K562 (cell line): ENCODE measurements around the gene CNNM2. TPM values are rescaled to one million over a fixed set of nuclear protein-coding genes. Genes with fewer than 3 reads are reported as not detected.

Experiments used
- BCOR ChIP-seq: fragments of 450-650 bp; IDR thresholded peaks from 2 replicates; pipeline ENCODE4 v1.6.1; 2016
- CBFA2T3 ChIP-seq: fragments of 450-650 bp; IDR thresholded peaks from 2 replicates; pipeline ENCODE4 v1.6.1; 2017
- EP300 ChIP-seq: IDR thresholded peaks from 2 replicates; pipeline ENCODE4 v1.6.1; 2012; ENCODE audit warnings: low read length, improper control_type of control experiment
- FOXA3 ChIP-seq, 2 experiments: fragments of 450-650 bp in 1 of 2; sonication (generic) in 1 of 2; formaldehyde crosslinking; IDR thresholded peaks in 1 of 2; conservative IDR thresholded peaks in 1 of 2; 2 replicates each; pipeline versions ENCODE4 v1.4.0 to v1.8.0; 2020 to 2022; ENCODE audit warnings: mild to moderate bottlenecking in 2 of 2, missing genetic modification reagents in 1 of 2
- HINFP ChIP-seq: fragments of 450-650 bp; conservative IDR thresholded peaks from 2 replicates; pipeline ENCODE4 v1.6.1; 2016; ENCODE audit warnings: missing genetic modification characterization, low read depth, mild to moderate bottlenecking, control low read depth, missing compliant biosample characterization
- HIVEP1 ChIP-seq: fragments of 250-450 bp; sonication (Bioruptor Pico); IDR thresholded peaks from 2 replicates; pipeline ENCODE4 v1.4.0; 2020; ENCODE audit warnings: mild to moderate bottlenecking
- ID3 ChIP-seq, 2 experiments: fragments of 250-450 bp in 1 of 2; fragments of 450-650 bp in 1 of 2; sonication (Bioruptor Pico) in 1 of 2; IDR thresholded peaks; 2 replicates each; pipeline versions ENCODE4 v1.6.1 to v1.8.0; 2016 to 2021; ENCODE audit warnings: mild to moderate bottlenecking in 2 of 2, moderate library complexity in 2 of 2, missing compliant biosample characterization in 1 of 2, missing genetic modification characterization in 1 of 2
- JUND ChIP-seq, 2 experiments: IDR thresholded peaks; 2 replicates in 1 of 2; 3 replicates in 1 of 2; pipeline ENCODE4 v1.6.1; 2011; ENCODE audit warnings: borderline replicate concordance in 2 of 2, low read depth in 2 of 2, low read length in 2 of 2, improper control_type of control experiment in 1 of 2, missing biosample characterization in 1 of 2, missing genetic modification characterization in 1 of 2, missing genetic modification reagents in 1 of 2
- LEF1 ChIP-seq: fragments of 450-650 bp; IDR thresholded peaks from 2 replicates; pipeline ENCODE4 v1.6.1; 2016; ENCODE audit warnings: mild to moderate bottlenecking
- MNT ChIP-seq, 2 experiments: fragments of 450-650 bp; conservative IDR thresholded peaks; 2 replicates each; pipeline ENCODE4 v1.6.1; 2017; ENCODE audit warnings: mild to moderate bottlenecking in 2 of 2, moderate library complexity in 2 of 2
- NCOR1 ChIP-seq: fragments of 450-650 bp; IDR thresholded peaks from 2 replicates; pipeline ENCODE4 v1.6.1; 2016; ENCODE audit warnings: mild to moderate bottlenecking, moderate library complexity
- RAD21 ChIP-seq, 2 experiments: fragments of 250-450 bp in 1 of 2; fragments of 450-650 bp in 1 of 2; sonication (Bioruptor Pico) in 1 of 2; formaldehyde crosslinking in 1 of 2; IDR thresholded peaks in 1 of 2; conservative IDR thresholded peaks in 1 of 2; 2 replicates each; pipeline versions ENCODE4 v1.4.0 to v1.8.0; 2020 to 2022; ENCODE audit warnings: mild to moderate bottlenecking in 2 of 2, moderate library complexity in 1 of 2
- RBFOX2 ChIP-seq: fragments of 200-400 bp; formaldehyde crosslinking; IDR thresholded peaks from 2 replicates; pipeline ENCODE4 v1.6.1; 2017; ENCODE audit warnings: low read depth, mild to moderate bottlenecking, low read length, moderate library complexity
- RCOR1 ChIP-seq, 2 experiments: IDR thresholded peaks; 2 replicates each; pipeline ENCODE4 v1.6.1; 2012; ENCODE audit warnings: low read depth in 2 of 2, low read length in 2 of 2, borderline replicate concordance in 1 of 2, improper control_type of control experiment in 1 of 2
- SNAPC5 ChIP-seq: fragments of 250-450 bp; sonication (Bioruptor Pico); IDR thresholded peaks from 2 replicates; pipeline ENCODE4 v1.8.0; 2021; ENCODE audit warnings: moderate library complexity, mild to moderate bottlenecking, inconsistent platforms
- SOX6 ChIP-seq: fragments of 450-650 bp; IDR thresholded peaks from 2 replicates; pipeline ENCODE4 v1.6.1; 2014; ENCODE audit warnings: mild to moderate bottlenecking
- SPI1 ChIP-seq: IDR thresholded peaks from 2 replicates; pipeline ENCODE4 v1.6.1; 2011; ENCODE audit warnings: low read depth, low read length, control low read depth, borderline replicate concordance
- TFE3 ChIP-seq: fragments of 450-650 bp; formaldehyde crosslinking; IDR thresholded peaks from 2 replicates; pipeline ENCODE4 v1.4.0; 2020; ENCODE audit warnings: mild to moderate bottlenecking, mixed read lengths
- ZNF586 ChIP-seq: fragments of 450-650 bp; formaldehyde crosslinking; conservative IDR thresholded peaks from 2 replicates; pipeline ENCODE4 v1.4.0; 2020; ENCODE audit warnings: mild to moderate bottlenecking, moderate library complexity
- polyA plus RNA-seq, 8 experiments: library from polyadenylated mRNA; depleted of rRNA in 4 of 8; stranded (reverse) in 5 of 8; unstranded in 3 of 8; fragments of >200 nt; fragmentation: Nextera tagmentation in 2 of 8; fragmentation: Illumina TruSeq in 1 of 8; extraction: Ambion mirVana in 2 of 8; extraction: Trizol in 1 of 8; gene quantifications; 2 replicates each; pipeline versions ENCODE4 v1.2.1 to v1.2.3, GENCODE V29; 2011 to 2014; ENCODE audit warnings: inconsistent platforms in 1 of 8, missing spikeins in 1 of 8
- total RNA-seq, 7 experiments: library from RNA; depleted of rRNA in 6 of 7; stranded (reverse); fragments of >200 nt in 6 of 7; fragmentation: Illumina TruSeq in 2 of 7; extraction: Trizol in 2 of 7; gene quantifications; 2 replicates each; pipeline versions ENCODE4 v1.2.1 to v1.2.3, GENCODE V29; 2011 to 2021; ENCODE audit warnings: low replicate concordance in 1 of 7

CNNM2 gene
- total and polyA plus RNA-seq, 9 of the 15 experiments (the other 6 are each of a cell fraction or from before 2014, with no cell fraction given), result 0.21 to 5.0 (median 1.3) TPM

- TF ChIP-seq HINFP (tag) (no peak), CBFA2T3 (peak; percentile 91), RCOR1 (IDR thresholded peaks at IDR 0.05; ENCODE audit: borderline replicate concordance in 1 of 2, low read depth in 2 of 2, low read length in 2 of 2) (peak in 1 of 2 experiments; percentile 92; a peak in 3 of 4 replicates), FOXA3 (CRISPR knock-in tag; conservative IDR thresholded peaks at IDR 0.05 in 1 of 2, IDR thresholded peaks at IDR 0.05 in 1 of 2) (peak; percentile 91 to 99), SOX6 (peak; percentile 81), SNAPC5 (CRISPR knock-in tag) (no peak), LEF1 (peak; percentile 72; the same call in 1 of the 2 replicates), ID3 (CRISPR knock-in tag; IDR thresholded peaks at IDR 0.05) (no peak), ID3 (tag; IDR thresholded peaks at IDR 0.05) (0 out of 2 replicates have a peak, but pooled peaks have one; percentile 46), RBFOX2 (no peak), MNT (conservative IDR thresholded peaks at IDR 0.05) (peak in 1 of 2 experiments; percentile 42; a peak in 1 of 4 replicates), EP300 (peak; percentile 65), BCOR (0 out of 2 replicates have a peak, but pooled peaks have one; percentile 10), SPI1 (no peak), JUND (IDR thresholded peaks at IDR 0.05; ENCODE audit: borderline replicate concordance, low read depth, low read length) (0 out of 2 replicates have a peak, but pooled peaks have one; percentile 30), JUND (tag; IDR thresholded peaks at IDR 0.05; ENCODE audit: borderline replicate concordance, low read depth, low read length) (no peak; the same call in 2 of the 3 replicates), HIVEP1 (no peak), ZNF586 (CRISPR knock-in tag) (no peak), TFE3 (CRISPR knock-in tag) (no peak), RAD21 (CRISPR knock-in tag; conservative IDR thresholded peaks at IDR 0.05 in 1 of 2, IDR thresholded peaks at IDR 0.05 in 1 of 2) (peak in 1 of 2 experiments; percentile 39; a peak in 1 of 4 replicates), NCOR1 (peak; percentile 82)
Measured at GRCh38 chr10:102962951-102963755, 45.1 kb downstream of the CNNM2 start (continued).
